GM18951 (cell line): ENCODE data around the gene KDM4B.

Experiments used
- POLR2A ChIP-seq: IDR thresholded peaks from 4 replicates; pipeline ENCODE4 v1.6.1; 2011; ENCODE audit warnings: mild to moderate bottlenecking; ENCODE audit not compliant: insufficient read length, insufficient read depth; ENCODE audit errors: extremely low read depth
- in situ Hi-C: fragments of 300-500 bp; cut with MboI; formaldehyde crosslinking; loops from one replicate; pipeline ENCODE4 v1.12.0; 2022; ENCODE audit warnings: low sequenced_read_pairs, mixed read lengths, inconsistent platforms; ENCODE audit not compliant: unreplicated experiment

The KDM4B gene

DNA sequence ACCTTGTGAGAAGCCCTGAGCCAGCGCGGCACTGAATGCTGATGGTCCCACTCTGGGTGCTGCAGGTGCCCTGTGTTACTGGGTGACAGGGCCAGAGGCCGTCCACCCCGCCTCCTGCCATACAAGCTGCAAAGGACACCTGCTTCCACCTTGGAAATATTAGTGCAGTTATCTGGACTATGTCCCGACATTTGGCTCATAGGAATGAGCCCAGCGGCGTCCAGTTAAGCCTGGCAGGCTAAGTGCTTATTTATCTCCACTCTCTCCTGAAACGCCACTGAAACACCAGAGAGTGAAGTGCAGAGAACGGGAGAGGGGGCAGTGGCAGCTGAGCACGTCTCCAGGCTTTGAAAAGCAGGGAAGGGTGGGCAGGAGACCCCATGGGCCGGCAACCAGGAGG, 145.8 kb downstream of the KDM4B start:
- in situ Hi-C loops, result no loop called here
- TF ChIP-seq POLR2A, result no peak

DNA sequence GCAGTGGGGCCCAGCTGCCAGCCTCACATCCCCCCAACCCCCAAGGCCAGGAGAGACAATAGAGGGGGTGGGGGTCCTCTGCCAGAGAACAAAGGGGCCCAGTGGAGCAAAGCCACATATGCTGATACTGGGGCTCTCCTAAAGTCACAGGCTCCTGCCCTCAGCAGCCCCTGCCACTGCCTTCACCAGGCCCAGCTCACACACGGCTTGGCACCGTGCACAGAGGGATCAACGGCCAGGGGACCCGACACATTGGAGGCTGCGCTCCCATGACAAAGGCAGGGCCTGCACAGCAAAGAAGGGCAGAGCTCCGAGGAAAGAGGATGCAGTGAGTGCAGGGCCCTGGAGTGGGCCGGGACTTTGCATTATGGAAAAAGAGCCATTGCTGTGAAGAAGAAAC, 146.4 kb downstream of the KDM4B start:
- in situ Hi-C loops, result no loop called here
- TF ChIP-seq POLR2A, result no peak

DNA sequence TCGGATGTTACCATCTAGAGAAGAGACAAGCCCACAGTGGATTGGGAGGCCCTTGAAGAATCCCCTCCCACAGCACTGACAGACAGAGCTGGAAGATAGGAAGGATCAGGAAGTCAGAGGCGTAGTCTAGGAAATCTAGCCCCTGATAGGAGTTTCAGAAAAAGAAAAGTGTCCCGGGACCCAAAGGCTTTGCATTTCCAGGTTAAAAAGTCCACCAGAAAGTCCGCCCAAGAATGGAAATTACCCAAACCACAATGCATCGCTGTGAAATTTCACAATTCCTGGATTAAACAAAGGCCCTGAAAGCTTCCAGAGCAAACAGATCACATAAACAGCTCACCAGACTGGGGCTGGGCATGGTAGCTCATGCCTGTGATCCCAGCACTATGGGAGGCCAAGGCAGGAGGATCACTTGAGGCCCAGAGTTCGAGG, 146.9 kb downstream of the KDM4B start:
- no peak for TF ChIP-seq POLR2A
- in situ Hi-C loops, result no loop called here

- in situ Hi-C loops, result no loop called here
- TF ChIP-seq POLR2A, result no peak
Measured at GRCh38 chr19:5116292-5116691, 147.4 kb downstream of the KDM4B start.

DNA sequence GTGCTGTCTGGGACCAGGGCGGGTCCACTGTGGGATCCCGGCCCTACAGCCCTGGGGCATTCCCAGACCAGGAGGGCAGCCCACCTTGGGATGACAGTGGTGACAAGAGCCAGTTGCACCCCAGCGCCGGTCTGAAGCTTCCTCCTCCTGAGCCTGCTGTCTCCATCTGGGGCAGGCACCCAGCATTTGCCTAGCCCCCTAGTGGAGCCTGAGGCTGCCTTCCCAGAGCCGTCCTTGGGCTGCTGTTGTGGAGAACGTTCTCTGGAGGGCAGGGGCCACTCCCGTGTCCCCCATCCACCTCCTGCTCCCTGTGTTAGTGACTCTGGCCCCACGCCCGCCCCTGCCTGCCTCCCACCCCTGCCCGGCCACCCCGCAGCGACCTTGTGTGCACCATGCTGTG, 148.5 kb downstream of the KDM4B start:
- in situ Hi-C loops, result no loop called here
- no peak for TF ChIP-seq POLR2A

DNA sequence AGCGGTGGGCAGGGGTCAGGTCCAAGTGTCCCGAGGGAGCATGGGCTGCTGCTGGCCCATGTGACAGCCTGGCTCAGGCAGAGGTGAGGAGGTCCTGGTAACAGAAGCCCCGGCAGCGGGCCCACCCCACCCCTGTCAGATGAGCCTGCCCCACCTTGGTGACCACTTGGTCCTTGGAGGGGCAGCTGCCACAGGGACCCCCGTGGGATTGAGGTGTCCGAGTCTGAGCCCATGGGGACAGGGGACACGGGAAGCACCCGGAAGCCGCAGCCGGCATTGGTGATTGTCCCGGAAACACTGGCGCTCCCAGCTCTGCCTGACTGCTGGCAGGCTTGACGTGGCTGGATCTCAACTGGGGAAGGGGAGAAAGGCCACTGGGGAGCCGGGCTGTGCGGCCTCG, 149.1 kb downstream of the KDM4B start:
- in situ Hi-C loops, result no loop called here
- no peak for TF ChIP-seq POLR2A

- in situ Hi-C loops, result no loop called here
- TF ChIP-seq POLR2A, result no peak
Measured at GRCh38 chr19:5119297-5119998, 150.5 kb downstream of the KDM4B start.

GRCh38 chr19:5120321-5120720, 151.4 kb downstream of the KDM4B start:
- no peak for TF ChIP-seq POLR2A
- in situ Hi-C loops, result no loop called here

DNA sequence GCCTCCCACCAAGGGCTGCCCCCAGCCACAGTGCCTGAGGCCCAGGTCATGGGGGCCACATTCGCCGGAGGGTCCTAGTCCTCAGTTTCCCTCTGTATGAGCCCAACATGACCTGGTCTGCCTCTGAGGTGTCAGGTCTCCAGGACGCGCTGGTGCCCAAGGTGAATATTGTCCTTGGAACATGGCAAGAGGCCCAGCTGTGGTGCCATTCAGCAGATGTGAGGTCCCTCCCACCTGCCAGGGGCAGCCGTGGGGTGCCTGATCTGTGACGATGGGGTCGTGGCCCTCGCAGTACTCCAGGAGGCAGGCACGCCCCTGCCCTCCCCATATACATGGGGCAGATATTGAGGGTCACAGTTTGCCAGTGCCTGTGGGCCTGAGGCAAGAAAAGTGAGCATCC, 151.9 kb downstream of the KDM4B start:
- in situ Hi-C loops, result no loop called here
- TF ChIP-seq POLR2A, result no peak

- TF ChIP-seq POLR2A, result no peak
- in situ Hi-C loops, result no loop called here
Measured at GRCh38 chr19:5121266-5122120, 152.6 kb downstream of the KDM4B start.

GRCh38 chr19:5122121-5122400, 153.1 kb downstream of the KDM4B start:
- in situ Hi-C loops, result no loop called here
- TF ChIP-seq POLR2A, result no peak

- no peak for TF ChIP-seq POLR2A
- in situ Hi-C loops, result no loop called here
Measured at GRCh38 chr19:5122671-5123409, 153.9 kb downstream of the KDM4B start.

GRCh38 chr19:5123646-5124045, 154.7 kb downstream of the KDM4B start:
- no peak for TF ChIP-seq POLR2A
- in situ Hi-C loops, result no loop called here
